Measurements from ENCODE around the gene BTF3. TPM values are rescaled to one million over a fixed set of nuclear protein-coding genes. Genes with fewer than 3 reads are reported as not detected.
"Not testable (repeated sequence)": the region's sequence is repeated elsewhere in the genome, so short reads cannot be mapped to it uniquely, and the experiment has no call there.

The BTF3 gene
- 386 TPM for total RNA-seq
- long read RNA-seq, transcript BTF3-202 (6 exons, 1,237 nt), result minor isoform, 48 of 305 reads
- long read RNA-seq, transcript BTF3-201 (6 exons, 897 nt), result major isoform, 249 of 305 reads
- long read RNA-seq, partial matches to known transcripts, result 3 of 305 reads
- long read RNA-seq, other reads (novel, unspliced or antisense), result 4 of 305 reads

DNA sequence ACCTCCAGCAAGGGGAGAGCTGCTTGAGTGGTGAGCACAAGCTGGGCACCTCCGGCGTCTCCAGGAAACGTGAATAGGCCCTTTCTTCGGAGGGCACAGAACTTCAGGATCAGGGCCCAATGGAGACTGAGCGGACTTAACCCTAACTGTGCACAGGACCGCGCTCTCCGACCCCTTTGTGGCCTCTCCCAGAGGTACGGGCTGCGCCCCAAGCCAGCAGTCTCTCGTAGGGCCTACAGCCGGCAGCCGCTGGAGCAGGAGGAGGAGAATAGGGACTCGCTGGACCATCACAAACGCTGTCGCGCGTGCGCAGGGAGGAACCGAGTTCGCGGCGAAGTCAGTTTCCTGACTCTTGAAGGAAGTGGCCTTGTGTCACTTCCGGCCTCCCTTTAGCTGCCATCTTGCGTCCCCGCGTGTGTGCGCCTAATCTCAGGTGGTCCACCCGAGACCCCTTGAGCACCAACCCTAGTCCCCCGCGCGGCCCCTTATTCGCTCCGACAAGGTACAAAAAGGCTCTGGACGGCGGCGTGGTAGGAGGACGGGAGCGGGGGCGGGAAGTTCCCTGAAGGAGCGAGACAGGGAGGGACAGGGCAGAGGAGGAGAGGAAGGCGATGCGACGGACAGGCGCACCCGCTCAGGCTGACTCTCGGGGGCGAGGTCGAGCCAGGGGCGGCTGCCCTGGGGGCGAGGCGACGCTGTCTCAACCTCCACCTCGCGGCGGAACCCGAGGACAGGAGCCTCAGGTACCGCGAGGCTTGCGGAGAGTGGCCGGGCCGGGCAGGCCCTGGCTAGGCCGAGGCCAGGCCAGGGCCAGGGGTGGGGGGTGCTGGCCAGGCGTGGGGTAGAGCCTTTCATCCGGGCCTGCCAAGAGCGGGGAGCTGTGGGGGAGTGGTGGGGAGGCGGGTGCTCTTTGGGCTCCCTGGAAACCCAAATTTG, at the start of gene BTF3:
BTF3 (plus strand) TSS at position 386 of the 936 bp plus-strand sequence; CDS start at position 612, 226 bp downstream.
- intact Hi-C loops (cut with micrococcal nuclease), result no loop called here
- ATAC-seq (peak; percentile 100), DNase-seq (peak; percentile 97)

DNA sequence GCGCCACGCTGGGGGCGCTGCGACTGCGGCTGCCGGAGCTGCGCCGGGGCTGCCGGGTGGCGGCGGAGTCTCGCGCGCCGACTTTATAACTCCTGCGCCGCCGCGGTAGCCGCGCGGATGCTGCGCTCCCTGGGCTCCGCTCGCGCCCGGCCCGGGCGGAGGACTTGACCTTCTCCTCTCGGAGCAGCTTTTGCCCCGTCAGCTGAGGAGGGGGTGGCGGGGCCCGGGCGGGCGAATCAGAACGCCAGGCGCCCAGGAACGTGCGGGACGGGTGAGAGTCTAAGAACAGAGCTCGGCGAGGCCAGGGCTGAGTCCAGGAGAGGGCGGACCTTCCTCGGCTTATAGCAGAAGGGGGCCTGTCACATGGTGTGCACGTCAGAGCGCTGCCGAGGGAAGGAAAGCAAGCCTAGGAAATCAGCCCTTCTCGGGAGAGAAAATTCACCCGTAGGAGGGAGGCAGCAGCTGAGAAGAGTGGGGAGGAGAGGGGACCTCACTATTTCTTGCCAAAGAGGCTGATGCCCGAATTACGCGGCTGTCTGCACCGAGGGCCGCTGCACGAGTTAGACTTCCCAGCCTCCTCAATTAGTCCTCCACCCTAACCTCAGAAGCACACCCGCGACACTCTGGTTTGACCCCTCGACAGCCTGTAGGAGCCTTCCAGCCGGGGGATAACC, 49.6 kb upstream of the BTF3 start, which contains the start of gene FOXD1:
FOXD1 (minus strand) TSS at position 315 of the 674 bp plus-strand sequence. CDS start 415 bp downstream, outside the sequence.
- ATAC-seq (peak; percentile 85), DNase-seq (peak; percentile 57)

GRCh38 chr5:73450137-73450536, 48.1 kb upstream of the BTF3 start:
- DNase-seq, result no peak
- intact Hi-C loops (cut with micrococcal nuclease), result no loop called here
- ATAC-seq, result no peak

More for the DNA sequence above, 49.6 kb upstream of the BTF3 start, which contains the start of gene FOXD1:
- intact Hi-C loops (cut with micrococcal nuclease), result no loop called here

GRCh38 chr5:73450672-73451223, 47.5 kb upstream of the BTF3 start:
- intact Hi-C loops (cut with micrococcal nuclease), result no loop called here
- ATAC-seq, result no peak

GRCh38 chr5:73451224-73452130, 46.8 kb upstream of the BTF3 start:
- DNase-seq, result peak; percentile 79
- intact Hi-C loops (cut with micrococcal nuclease), result no loop called here

More at GRCh38 chr5:73450672-73451223, 47.5 kb upstream of the BTF3 start:
- DNase-seq, result no peak

GRCh38 chr5:73452215-73452614, 46.0 kb upstream of the BTF3 start:
- ATAC-seq (no peak), DNase-seq (no peak)
- intact Hi-C loops (cut with micrococcal nuclease), result no loop called here

More at GRCh38 chr5:73451224-73452130, 46.8 kb upstream of the BTF3 start:
- peak; percentile 76 for ATAC-seq

- intact Hi-C loops (cut with micrococcal nuclease), result no loop called here
- DNase-seq, result no peak
- ATAC-seq, result peak; percentile 45
Measured at GRCh38 chr5:73454379-73455036, 43.7 kb upstream of the BTF3 start.

GRCh38 chr5:73456462-73456861, 41.8 kb upstream of the BTF3 start:
- intact Hi-C loops (cut with micrococcal nuclease); DNase-seq; ATAC-seq: not testable (repeated sequence)

DNA sequence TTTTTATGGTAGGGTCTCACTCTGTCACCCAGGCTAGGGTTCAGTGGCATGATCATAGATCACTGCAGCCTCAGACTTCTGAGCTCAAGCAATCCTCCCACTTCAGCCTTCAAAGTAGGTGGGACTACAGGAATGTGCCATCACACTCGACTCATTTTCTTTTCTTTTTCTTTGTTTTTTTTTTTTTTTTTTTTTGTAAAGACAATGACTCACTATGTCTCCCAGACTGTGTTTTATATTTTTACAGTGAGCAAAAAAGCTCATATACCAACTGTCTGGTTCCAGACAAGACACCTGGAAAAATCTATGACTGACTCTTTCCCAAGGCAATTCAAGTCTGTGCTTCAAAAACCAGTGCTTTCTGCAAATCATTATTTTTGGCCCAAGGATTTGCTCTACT, 38.9 kb upstream of the BTF3 start:
- intact Hi-C loops (cut with micrococcal nuclease), result no loop called here
- ATAC-seq, result no peak
- no peak for DNase-seq

GRCh38 chr5:73460133-73460532, 38.1 kb upstream of the BTF3 start:
- no peak for ATAC-seq
- no peak for DNase-seq
- intact Hi-C loops (cut with micrococcal nuclease), result no loop called here

DNA sequence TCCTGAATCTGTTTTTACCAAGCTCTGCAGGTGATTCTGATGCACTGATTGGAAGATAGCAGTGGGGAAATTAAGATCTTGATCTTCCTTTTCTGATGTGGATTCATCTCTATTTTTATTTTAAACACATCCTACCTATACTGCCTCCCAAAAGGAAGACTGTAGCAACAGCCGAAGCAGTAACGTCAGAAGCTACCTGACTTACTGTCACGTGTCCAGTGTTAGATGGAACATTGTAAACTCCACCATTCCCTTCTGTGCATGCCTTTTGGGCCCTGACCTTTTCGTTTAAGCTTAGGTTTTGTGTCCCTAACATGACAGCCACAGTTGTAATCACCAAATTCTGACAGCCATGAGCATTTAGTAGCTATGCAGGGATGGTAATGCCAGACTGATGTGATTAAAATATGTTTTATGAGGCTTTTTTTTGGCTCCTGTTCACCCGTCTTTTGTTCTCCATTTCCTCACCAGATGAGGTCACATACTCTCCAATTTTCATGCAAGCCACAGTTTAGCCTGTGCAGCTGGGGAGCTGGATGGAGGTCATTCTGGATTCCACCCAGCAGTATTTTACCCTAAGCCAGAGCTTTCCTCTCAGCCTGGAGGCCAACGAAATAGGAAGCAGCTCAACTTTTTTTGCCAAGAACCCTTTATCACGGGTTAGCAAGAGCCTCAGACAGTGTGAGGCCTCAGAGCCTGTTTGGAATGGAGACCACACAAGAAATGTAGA, 34.1 kb upstream of the BTF3 start:
- intact Hi-C loops (cut with micrococcal nuclease), result no loop called here
- DNase-seq, result no peak
- peak; percentile 95 for ATAC-seq

- intact Hi-C loops (cut with micrococcal nuclease); ATAC-seq; DNase-seq: not testable (repeated sequence)
Measured at GRCh38 chr5:73468638-73469037, 29.6 kb upstream of the BTF3 start.

DNA sequence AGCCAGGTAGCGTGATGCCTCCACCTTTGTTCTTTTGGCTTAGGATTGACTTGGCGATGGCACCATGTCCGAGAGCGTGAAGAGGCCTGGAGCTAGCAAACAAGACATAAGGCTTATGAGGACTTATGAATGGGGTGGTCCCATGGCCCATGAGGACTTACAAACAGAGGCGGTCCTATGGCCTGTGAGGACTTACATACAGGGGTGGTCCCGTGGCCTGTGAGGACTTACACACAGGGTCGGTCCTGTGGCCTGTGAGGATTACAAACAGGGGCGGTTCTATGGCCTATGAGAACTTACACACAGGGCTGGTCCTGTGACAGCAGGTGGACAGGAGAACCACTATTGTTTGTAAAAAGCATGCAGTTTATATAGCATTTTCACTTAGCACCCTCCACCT, 28.4 kb upstream of the BTF3 start:
- DNase-seq (no peak), ATAC-seq (no peak)
- intact Hi-C loops (cut with micrococcal nuclease), result no loop called here

- DNase-seq (no peak), ATAC-seq (no peak)
- intact Hi-C loops (cut with micrococcal nuclease), result no loop called here
Measured at GRCh38 chr5:73471654-73472053, 26.6 kb upstream of the BTF3 start.

DNA sequence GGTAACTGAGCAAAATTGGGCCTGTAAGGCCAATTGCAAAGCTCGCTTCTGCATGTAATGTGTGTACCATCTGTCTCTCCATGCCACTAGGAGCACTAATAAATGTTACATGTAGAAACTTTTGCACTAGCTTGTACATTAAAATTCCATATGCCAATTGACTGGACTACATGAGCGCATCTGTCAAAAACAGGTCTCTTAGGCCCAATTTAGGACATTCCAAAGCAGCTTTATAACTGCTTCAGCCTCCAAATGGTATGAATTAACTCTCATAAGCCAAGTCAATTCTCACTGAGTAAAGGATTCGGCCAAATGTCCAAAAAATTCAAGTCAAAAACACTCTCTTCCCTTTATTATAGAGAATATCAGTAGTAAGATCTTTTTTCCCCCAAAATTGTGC, 26.1 kb upstream of the BTF3 start:
- intact Hi-C loops (cut with micrococcal nuclease), result no loop called here
- no peak for DNase-seq
- ATAC-seq, result no peak

- intact Hi-C loops (cut with micrococcal nuclease), result no loop called here
- DNase-seq, result no peak
- no peak for ATAC-seq
Measured at GRCh38 chr5:73480500-73480899, 17.7 kb upstream of the BTF3 start.
